Fibroblast of lung (primary cell): ENCODE results near the gene GGTLC2. TPM values are rescaled to one million over a fixed set of nuclear protein-coding genes. Genes with fewer than 3 reads are reported as not detected.

Experiments used
- DNase-seq, 2 donors: peaks; one replicate each; pipeline versions ENCODE4 v3.0.0 to v3.0.0-alpha.2; 2010; ENCODE audit warnings: low read depth in 2 of 2
- H2AFZ ChIP-seq: 2 replicates; pipeline ENCODE4 v1.5.1; 2012; ENCODE audit warnings: low read length, control low read depth, inconsistent platforms
- H3K27ac ChIP-seq: 2 replicates; pipeline ENCODE4 v1.5.1; 2011; ENCODE audit warnings: low read length, control low read depth; ENCODE audit not compliant: insufficient read depth
- H3K27me3 ChIP-seq: 2 replicates; pipeline ENCODE4 v1.5.1; 2011; ENCODE audit warnings: mild to moderate bottlenecking, low read length; ENCODE audit not compliant: control insufficient read depth, insufficient read depth
- H3K36me3 ChIP-seq: 2 replicates; pipeline ENCODE4 v1.5.1; 2011; ENCODE audit warnings: low read length; ENCODE audit not compliant: control insufficient read depth, insufficient read depth
- H3K4me1 ChIP-seq: 2 replicates; pipeline ENCODE4 v1.5.1; 2011; ENCODE audit warnings: low read length; ENCODE audit not compliant: control insufficient read depth, insufficient read depth; ENCODE audit errors: extremely low read depth
- H3K4me2 ChIP-seq: 2 replicates; pipeline ENCODE4 v1.5.1; 2011; ENCODE audit warnings: low read length, control low read depth; ENCODE audit not compliant: insufficient read depth; ENCODE audit errors: extremely low read depth
- H3K4me3 ChIP-seq, 4 experiments: fragments of 200-600 bp in 1 of 4; sonication (generic) in 1 of 4; replicated peaks in 1 of 4; 2 replicates each; pipeline ENCODE4 v1.5.1; 2011 to 2016; ENCODE audit warnings: low read length in 4 of 4, low read depth in 3 of 4, mild to moderate bottlenecking in 3 of 4, control low read depth in 2 of 4, inconsistent platforms in 1 of 4, mixed read lengths in 1 of 4; ENCODE audit not compliant: insufficient read depth in 1 of 4; ENCODE audit errors: control extremely low read depth in 1 of 4
- H3K79me2 ChIP-seq: 2 replicates; pipeline ENCODE4 v1.5.1; 2012; ENCODE audit warnings: mild to moderate bottlenecking, low read length, inconsistent platforms; ENCODE audit not compliant: control insufficient read depth, insufficient read depth
- H3K9ac ChIP-seq: 2 replicates; pipeline ENCODE4 v1.5.1; 2011; ENCODE audit warnings: mild to moderate bottlenecking, low read length, control low read depth; ENCODE audit not compliant: insufficient read depth
- H3K9me3 ChIP-seq: 2 replicates; pipeline ENCODE4 v1.5.1; 2012; ENCODE audit warnings: low read depth, low read length; ENCODE audit not compliant: control insufficient read depth, insufficient read depth
- H4K20me1 ChIP-seq: 2 replicates; pipeline ENCODE4 v1.5.1; 2011; ENCODE audit warnings: low read length; ENCODE audit not compliant: control insufficient read depth, insufficient read depth; ENCODE audit errors: extremely low read depth
- EZH2 ChIP-seq: IDR thresholded peaks from 2 replicates; pipeline ENCODE4 v1.5.1; 2012; ENCODE audit warnings: low read length, control low read depth, mild to moderate bottlenecking; ENCODE audit errors: missing control alignments
- polyA plus RNA-seq, 2 donors: library from polyadenylated mRNA; depleted of rRNA in 1 of 2; stranded (reverse) in 1 of 2; unstranded in 1 of 2; fragments of >200 nt; gene quantifications; 2 replicates each; pipeline ENCODE4 v1.2.1, GENCODE V29; 2011 to 2012; ENCODE audit warnings: missing spikeins in 1 of 2
- total RNA-seq: library from RNA; depleted of rRNA; stranded (reverse); fragments of >200 nt; gene quantifications from 2 replicates; pipeline ENCODE4 v1.2.1, GENCODE V29; 2014
- TF ChIP-seq, protein P1 (sequence below), 2 donors: IDR thresholded peaks in 1 of 2; conservative IDR thresholded peaks in 1 of 2; 1 replicate in 1 of 2; 2 replicates in 1 of 2; pipeline ENCODE4 v1.5.1; 2011 to 2012; ENCODE audit warnings: low read length in 2 of 2, control low read depth in 1 of 2, inconsistent platforms in 1 of 2, low read depth in 1 of 2, mild to moderate bottlenecking in 1 of 2

Gene GGTLC2
- total and polyA plus RNA-seq, 2 donors (not counting 1 experiment from before 2014, with no cell fraction given): not detected

- Histone ChIP-seq H3K9me3 (no peaks in the 10 kb centered on the region), H3K4me3 (no peak overlapping the region), H2AFZ (no peak overlapping the region), H3K27ac (no peak overlapping the region), H3K4me2 (no peak overlapping the region), H3K9ac (no peak overlapping the region), H3K79me2 (no peaks in the 10 kb centered on the region), H4K20me1 (no peaks in the 10 kb centered on the region), H3K27me3 (no peaks in the 10 kb centered on the region), H3K4me1 (no peaks in the 10 kb centered on the region), H3K36me3 (no peaks in the 10 kb centered on the region)
- no peak for DNase-seq
- TF ChIP-seq, protein P1, sequence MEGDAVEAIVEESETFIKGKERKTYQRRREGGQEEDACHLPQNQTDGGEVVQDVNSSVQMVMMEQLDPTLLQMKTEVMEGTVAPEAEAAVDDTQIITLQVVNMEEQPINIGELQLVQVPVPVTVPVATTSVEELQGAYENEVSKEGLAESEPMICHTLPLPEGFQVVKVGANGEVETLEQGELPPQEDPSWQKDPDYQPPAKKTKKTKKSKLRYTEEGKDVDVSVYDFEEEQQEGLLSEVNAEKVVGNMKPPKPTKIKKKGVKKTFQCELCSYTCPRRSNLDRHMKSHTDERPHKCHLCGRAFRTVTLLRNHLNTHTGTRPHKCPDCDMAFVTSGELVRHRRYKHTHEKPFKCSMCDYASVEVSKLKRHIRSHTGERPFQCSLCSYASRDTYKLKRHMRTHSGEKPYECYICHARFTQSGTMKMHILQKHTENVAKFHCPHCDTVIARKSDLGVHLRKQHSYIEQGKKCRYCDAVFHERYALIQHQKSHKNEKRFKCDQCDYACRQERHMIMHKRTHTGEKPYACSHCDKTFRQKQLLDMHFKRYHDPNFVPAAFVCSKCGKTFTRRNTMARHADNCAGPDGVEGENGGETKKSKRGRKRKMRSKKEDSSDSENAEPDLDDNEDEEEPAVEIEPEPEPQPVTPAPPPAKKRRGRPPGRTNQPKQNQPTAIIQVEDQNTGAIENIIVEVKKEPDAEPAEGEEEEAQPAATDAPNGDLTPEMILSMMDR (conservative IDR thresholded peaks at IDR 0.05 in 1 of 2, IDR thresholded peaks at IDR 0.05 in 1 of 2; ENCODE audit: low read depth in 1 of 2, low read length in 2 of 2): no peak
- no peak for TF ChIP-seq EZH2
Measured at GRCh38 chr22:22671506-22671905, 27.1 kb downstream of the GGTLC2 start.

- Histone ChIP-seq H2AFZ (no peak overlapping the region), H3K27ac (no peak overlapping the region), H3K4me3 (no peak overlapping the region), H3K36me3 (no peaks in the 10 kb centered on the region), H3K4me2 (no peak overlapping the region), H3K4me1 (no peaks in the 10 kb centered on the region), H3K9me3 (no peaks in the 10 kb centered on the region), H3K27me3 (no peaks in the 10 kb centered on the region), H4K20me1 (no peaks in the 10 kb centered on the region), H3K79me2 (no peaks in the 10 kb centered on the region), H3K9ac (no peak overlapping the region)
- TF ChIP-seq EZH2: no peak
- TF ChIP-seq, protein P1 (conservative IDR thresholded peaks at IDR 0.05 in 1 of 2, IDR thresholded peaks at IDR 0.05 in 1 of 2; ENCODE audit: low read depth in 1 of 2, low read length in 2 of 2): no peak
- no peak for DNase-seq
Measured at GRCh38 chr22:22673099-22673498, 28.7 kb downstream of the GGTLC2 start.

- Histone ChIP-seq H2AFZ (no peak overlapping the region), H4K20me1 (no peaks in the 10 kb centered on the region), H3K79me2 (no peaks in the 10 kb centered on the region), H3K9ac (no peak overlapping the region), H3K4me2 (no peak overlapping the region), H3K36me3 (no peaks in the 10 kb centered on the region), H3K27me3 (no peaks in the 10 kb centered on the region), H3K9me3 (no peaks in the 10 kb centered on the region), H3K27ac (no peak overlapping the region), H3K4me1 (no peaks in the 10 kb centered on the region), H3K4me3 (no peak overlapping the region)
- DNase-seq: no peak
- TF ChIP-seq, protein P1 (conservative IDR thresholded peaks at IDR 0.05 in 1 of 2, IDR thresholded peaks at IDR 0.05 in 1 of 2; ENCODE audit: low read depth in 1 of 2, low read length in 2 of 2): no peak
- TF ChIP-seq EZH2: no peak
Measured at GRCh38 chr22:22673628-22674027, 29.2 kb downstream of the GGTLC2 start.
